Uterus (tissue), 4 donors: ENCODE data around the gene SUPT3H. TPM values are rescaled to one million over a fixed set of nuclear protein-coding genes. Genes with fewer than 3 reads are reported as not detected.
A peak's percentile ranks its signal among the peaks of the same experiment; 100 is the strongest.

ENCODE experiments used
- DNase-seq, 2 donors: peaks; one replicate each; pipeline ENCODE4 v3.0.0-alpha.2; 2019 to 2020
- H3K27ac ChIP-seq, 2 donors: fragments of 200-600 bp; sonication (generic); 1 replicate in 1 of 2; 2 replicates in 1 of 2; pipeline ENCODE4 v1.5.1; 2016 to 2018
- H3K27me3 ChIP-seq, 2 donors: fragments of 200-600 bp; sonication (generic); one replicate each; pipeline ENCODE4 v1.5.1; 2018 to 2019; ENCODE audit warnings: control low read depth in 1 of 2
- H3K36me3 ChIP-seq, 2 donors: fragments of 200-600 bp; sonication (generic); one replicate each; pipeline ENCODE4 v1.5.1; 2019; ENCODE audit warnings: control low read depth in 1 of 2
- H3K4me1 ChIP-seq, 2 donors: fragments of 200-600 bp; sonication (generic); one replicate each; pipeline ENCODE4 v1.5.1; 2018 to 2019; ENCODE audit warnings: control low read depth in 1 of 2
- H3K4me3 ChIP-seq, 2 donors: fragments of 200-600 bp; sonication (generic); 1 replicate in 1 of 2; 2 replicates in 1 of 2; pipeline ENCODE4 v1.5.1; 2018 to 2019; ENCODE audit warnings: mild to moderate bottlenecking in 1 of 2
- H3K9me3 ChIP-seq, 2 donors: fragments of 200-600 bp; sonication (generic); one replicate each; pipeline ENCODE4 v1.5.1; 2019; ENCODE audit warnings: control low read depth in 1 of 2
- POLR2A ChIP-seq, 2 donors: fragments of 450-650 bp; IDR thresholded peaks; one replicate each; pipeline ENCODE4 v1.6.1; 2016; ENCODE audit warnings: antibody characterized with exemption in 2 of 2, mild to moderate bottlenecking in 1 of 2, moderate library complexity in 1 of 2
- intact Hi-C: fragments of 100-400 bp; cut with DNase I; formaldehyde crosslinking; loops from one replicate; pipeline ENCODE4 v1.15.1; 2023; ENCODE audit warnings: low total_unique reads
- total RNA-seq, 4 donors: library from RNA; depleted of rRNA in 3 of 4; stranded (reverse); fragments of >200 nt in 3 of 4; gene quantifications; one replicate each; pipeline versions ENCODE4 v1.1.0 to v1.2.4, GENCODE V29; 2014 to 2023
- TF ChIP-seq, protein P1 (sequence below), 4 experiments: fragments of 200-600 bp in 2 of 4; fragments of 450-650 bp in 2 of 4; sonication (generic) in 2 of 4; IDR thresholded peaks; one replicate each; pipeline ENCODE4 v1.5.1; 2016 to 2019; ENCODE audit warnings: antibody characterized with exemption in 4 of 4, mild to moderate bottlenecking in 2 of 4, moderate library complexity in 1 of 4
- donor health status: DM: yes; HTN: yes; CAD: no.

The SUPT3H gene
- total RNA-seq, 4 donors from 2014 or later, result 1.3 to 14.9 (median 7.6) TPM

DNA sequence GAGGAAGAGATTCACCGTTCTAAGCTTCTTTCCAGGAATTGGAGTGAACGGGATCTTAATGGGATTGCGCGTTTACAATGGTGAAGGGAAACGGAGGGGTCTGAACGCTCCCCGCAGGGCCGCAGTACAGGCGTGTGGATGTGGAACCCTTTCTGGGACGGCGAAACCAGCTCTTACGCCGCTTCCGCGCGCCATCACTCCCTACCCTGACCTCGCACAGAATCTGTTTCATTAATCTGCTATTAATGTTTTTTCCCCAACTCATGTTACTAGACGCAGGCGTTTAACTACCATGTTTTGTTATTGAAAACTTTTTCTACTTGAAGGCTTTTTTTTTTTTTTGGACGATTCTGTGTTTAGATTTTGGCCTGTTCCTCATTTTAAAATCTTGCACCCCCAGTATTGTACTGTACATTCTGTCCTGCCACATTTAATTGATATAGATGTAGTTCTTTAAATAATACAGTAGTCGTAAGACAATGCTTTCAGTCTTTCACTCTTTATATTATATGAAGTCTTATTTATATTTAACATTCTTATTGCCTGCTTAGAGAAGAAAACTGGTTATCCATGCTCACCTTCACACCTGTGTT is 696 bp upstream of the SUPT3H start:
- TF ChIP-seq, protein P1, sequence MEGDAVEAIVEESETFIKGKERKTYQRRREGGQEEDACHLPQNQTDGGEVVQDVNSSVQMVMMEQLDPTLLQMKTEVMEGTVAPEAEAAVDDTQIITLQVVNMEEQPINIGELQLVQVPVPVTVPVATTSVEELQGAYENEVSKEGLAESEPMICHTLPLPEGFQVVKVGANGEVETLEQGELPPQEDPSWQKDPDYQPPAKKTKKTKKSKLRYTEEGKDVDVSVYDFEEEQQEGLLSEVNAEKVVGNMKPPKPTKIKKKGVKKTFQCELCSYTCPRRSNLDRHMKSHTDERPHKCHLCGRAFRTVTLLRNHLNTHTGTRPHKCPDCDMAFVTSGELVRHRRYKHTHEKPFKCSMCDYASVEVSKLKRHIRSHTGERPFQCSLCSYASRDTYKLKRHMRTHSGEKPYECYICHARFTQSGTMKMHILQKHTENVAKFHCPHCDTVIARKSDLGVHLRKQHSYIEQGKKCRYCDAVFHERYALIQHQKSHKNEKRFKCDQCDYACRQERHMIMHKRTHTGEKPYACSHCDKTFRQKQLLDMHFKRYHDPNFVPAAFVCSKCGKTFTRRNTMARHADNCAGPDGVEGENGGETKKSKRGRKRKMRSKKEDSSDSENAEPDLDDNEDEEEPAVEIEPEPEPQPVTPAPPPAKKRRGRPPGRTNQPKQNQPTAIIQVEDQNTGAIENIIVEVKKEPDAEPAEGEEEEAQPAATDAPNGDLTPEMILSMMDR (IDR thresholded peaks at IDR 0.05), result no peak
- no peak for TF ChIP-seq POLR2A (IDR thresholded peaks at IDR 0.05)
- Histone ChIP-seq H3K36me3 (no peaks in the 10 kb centered on the region), H3K27ac (peak overlapping the region; percentile 92 to 96), H3K27me3 (no peaks in the 10 kb centered on the region), H3K4me3 (peak overlapping the region; percentile 56 to 82), H3K4me1 (no peaks in the 10 kb centered on the region), H3K9me3 (no peaks in the 10 kb centered on the region)
- intact Hi-C loops, result no loop called here
- DNase-seq, result no peak

DNA sequence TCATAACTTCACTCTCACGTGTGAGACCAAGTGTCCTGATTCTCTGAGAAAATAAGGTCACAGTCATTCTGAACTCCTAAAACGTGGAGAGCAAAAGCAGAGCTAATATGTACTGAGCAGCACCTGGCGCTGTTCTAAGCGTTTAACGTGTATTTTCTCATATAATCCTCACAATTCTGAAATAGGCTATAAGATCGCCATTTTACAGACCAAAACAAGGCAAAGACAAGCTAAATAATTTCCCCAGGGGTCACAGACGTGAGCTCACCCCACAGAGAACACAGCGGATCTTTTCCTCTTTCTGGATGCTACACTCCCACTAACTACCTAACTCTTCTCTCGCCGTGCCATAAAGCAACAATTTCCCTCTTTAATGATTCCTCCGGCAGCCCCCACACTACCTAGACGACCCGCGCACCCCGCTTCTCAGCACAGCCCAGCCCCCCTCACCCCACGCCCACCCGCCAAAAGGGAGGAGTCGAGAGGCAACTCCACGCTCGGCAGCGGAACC is 636 bp downstream of the SUPT3H start:
- TF ChIP-seq POLR2A (IDR thresholded peaks at IDR 0.05), result no peak
- TF ChIP-seq, protein P1 (IDR thresholded peaks at IDR 0.05), result no peak
- Histone ChIP-seq H3K36me3 (no peaks in the 10 kb centered on the region), H3K4me3 (peak overlapping the region; percentile 56 to 82), H3K4me1 (no peaks in the 10 kb centered on the region), H3K9me3 (no peaks in the 10 kb centered on the region), H3K27me3 (no peaks in the 10 kb centered on the region), H3K27ac (peak overlapping the region; percentile 92 to 96)
- intact Hi-C loops, result no loop called here
- DNase-seq, result no peak

DNA sequence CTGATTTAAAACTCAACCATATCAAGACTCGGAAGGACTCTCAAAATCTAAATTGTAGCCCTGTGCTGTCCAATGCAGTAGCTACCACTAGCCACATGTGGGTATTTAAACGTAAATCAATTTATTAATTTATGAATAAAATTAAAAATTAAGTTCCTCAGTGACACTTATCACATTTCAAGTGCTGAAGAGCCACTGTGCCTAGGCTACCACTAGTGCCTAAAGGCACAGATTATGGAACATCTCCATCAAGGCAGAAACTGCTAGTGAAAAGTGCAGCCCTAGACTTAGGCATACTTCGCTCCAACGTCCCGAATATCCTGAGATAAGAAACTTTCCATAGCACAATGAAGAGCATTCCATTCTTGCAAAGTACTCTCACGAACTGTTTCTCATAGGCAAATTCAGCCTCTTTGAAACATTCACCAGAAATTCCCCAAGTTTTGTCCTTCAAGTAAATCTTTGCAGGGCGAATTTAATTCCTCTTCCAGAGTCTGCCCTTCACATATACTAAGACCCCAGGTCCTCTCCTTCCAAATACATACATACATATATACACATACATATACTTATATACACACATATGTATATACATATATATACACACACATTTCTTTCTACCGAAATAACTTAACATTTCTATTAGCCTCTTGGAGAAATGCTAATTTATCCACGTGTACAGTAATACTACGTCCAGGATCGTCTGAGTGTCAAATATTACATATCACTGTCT is 1.3 kb downstream of the SUPT3H start:
- DNase-seq, result no peak
- no peaks in the 10 kb centered on the region for H3K27me3 ChIP-seq
- peak overlapping the region; percentile 92 to 96 for H3K27ac ChIP-seq
- TF ChIP-seq POLR2A (IDR thresholded peaks at IDR 0.05), result no peak
- TF ChIP-seq, protein P1 (IDR thresholded peaks at IDR 0.05), result no peak
- no peaks in the 10 kb centered on the region for H3K4me1 ChIP-seq
- intact Hi-C loops, result no loop called here
- no peaks in the 10 kb centered on the region for H3K36me3 ChIP-seq
- H3K9me3 ChIP-seq, result no peaks in the 10 kb centered on the region
- H3K4me3 ChIP-seq, result peak overlapping the region; percentile 56 to 82

DNA sequence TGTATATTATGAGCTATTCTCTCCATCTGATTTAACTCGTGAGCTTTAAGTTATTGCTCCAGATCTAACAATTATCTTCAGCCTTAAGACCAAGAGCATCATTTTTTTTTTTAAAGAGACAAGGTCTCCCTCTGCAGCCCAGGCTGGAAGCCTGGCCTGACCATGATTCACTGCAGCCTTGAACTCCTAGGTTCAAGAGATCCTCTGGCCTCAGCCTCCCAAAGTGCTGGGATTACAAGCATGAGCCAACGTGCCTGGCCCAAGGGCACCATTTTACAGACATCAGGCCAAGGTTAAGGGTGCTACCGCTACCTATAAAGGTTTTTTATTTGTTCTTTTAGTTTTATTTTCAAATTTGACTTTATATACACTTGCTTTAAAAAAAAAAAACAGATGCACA is 2.3 kb downstream of the SUPT3H start:
- Histone ChIP-seq H3K4me3 (no peak overlapping the region), H3K36me3 (no peaks in the 10 kb centered on the region), H3K9me3 (no peaks in the 10 kb centered on the region), H3K4me1 (no peaks in the 10 kb centered on the region), H3K27ac (no peak overlapping the region), H3K27me3 (no peaks in the 10 kb centered on the region)
- DNase-seq, result no peak
- intact Hi-C loops, result no loop called here
- TF ChIP-seq, protein P1 (IDR thresholded peaks at IDR 0.05), result no peak
- no peak for TF ChIP-seq POLR2A (IDR thresholded peaks at IDR 0.05)

DNA sequence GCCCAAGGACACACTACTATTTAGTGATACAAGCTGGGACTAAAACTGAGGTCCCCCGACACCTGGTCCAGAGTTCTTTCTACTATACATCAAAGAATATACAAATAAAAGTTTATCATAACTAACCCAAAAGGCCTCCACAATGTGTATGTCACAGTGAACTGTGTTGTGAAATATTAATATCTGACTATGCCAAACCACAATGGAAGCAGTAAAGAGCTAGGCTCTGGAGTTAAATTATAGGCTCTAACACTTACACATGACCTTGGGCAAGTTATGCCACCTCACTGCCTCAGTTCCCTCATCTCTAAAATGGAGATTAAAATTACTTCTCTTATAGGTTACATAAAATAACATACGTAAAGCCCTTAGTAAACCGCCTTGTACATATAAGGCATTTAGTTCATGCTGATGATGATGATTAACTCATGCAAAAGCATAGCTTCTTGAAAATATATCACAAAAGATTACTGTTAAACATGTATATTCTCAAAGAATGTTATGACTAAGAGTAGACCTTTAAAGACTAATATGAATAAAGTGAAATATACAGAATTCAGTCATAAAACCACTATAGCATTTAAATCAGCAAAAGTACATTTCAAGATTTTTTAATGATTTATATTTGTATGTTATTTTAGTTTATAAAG is 5.7 kb downstream of the SUPT3H start:
- intact Hi-C loops, result no loop called here
- no peaks in the 10 kb centered on the region for H3K36me3 ChIP-seq
- no peak for DNase-seq
- H3K9me3 ChIP-seq, result no peaks in the 10 kb centered on the region
- H3K27ac ChIP-seq, result no peak overlapping the region
- H3K4me1 ChIP-seq, result no peaks in the 10 kb centered on the region
- TF ChIP-seq POLR2A (IDR thresholded peaks at IDR 0.05), result no peak
- TF ChIP-seq, protein P1 (IDR thresholded peaks at IDR 0.05), result no peak
- no peaks in the 10 kb centered on the region for H3K27me3 ChIP-seq
- no peak overlapping the region for H3K4me3 ChIP-seq
